ENCODE measurements around the gene LGALS13.
"Not testable (repeated sequence)": the region's sequence is repeated elsewhere in the genome, so short reads cannot be mapped to it uniquely, and the experiment has no call there.

DNA sequence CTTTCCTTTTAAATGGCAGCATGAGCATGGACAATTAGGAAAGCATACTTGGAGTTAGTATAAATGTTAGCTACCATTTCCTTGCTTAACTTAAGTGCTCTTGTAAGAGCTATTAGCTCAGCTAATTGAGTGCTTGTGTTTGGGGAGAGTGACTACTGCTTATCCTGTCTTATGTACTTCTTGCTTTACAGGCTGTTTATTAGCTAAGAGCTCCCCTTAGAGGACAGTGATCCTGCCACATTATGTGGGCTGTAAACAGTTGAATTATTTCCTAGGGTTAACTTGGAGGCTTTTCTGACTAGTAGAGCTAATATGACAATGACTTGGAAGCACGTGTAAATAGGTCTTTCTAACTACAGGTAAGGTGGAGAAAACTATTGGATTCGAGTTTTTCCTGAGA is 25.3 kb downstream of the LGALS13 start:
- TF ChIP-seq, protein P1, sequence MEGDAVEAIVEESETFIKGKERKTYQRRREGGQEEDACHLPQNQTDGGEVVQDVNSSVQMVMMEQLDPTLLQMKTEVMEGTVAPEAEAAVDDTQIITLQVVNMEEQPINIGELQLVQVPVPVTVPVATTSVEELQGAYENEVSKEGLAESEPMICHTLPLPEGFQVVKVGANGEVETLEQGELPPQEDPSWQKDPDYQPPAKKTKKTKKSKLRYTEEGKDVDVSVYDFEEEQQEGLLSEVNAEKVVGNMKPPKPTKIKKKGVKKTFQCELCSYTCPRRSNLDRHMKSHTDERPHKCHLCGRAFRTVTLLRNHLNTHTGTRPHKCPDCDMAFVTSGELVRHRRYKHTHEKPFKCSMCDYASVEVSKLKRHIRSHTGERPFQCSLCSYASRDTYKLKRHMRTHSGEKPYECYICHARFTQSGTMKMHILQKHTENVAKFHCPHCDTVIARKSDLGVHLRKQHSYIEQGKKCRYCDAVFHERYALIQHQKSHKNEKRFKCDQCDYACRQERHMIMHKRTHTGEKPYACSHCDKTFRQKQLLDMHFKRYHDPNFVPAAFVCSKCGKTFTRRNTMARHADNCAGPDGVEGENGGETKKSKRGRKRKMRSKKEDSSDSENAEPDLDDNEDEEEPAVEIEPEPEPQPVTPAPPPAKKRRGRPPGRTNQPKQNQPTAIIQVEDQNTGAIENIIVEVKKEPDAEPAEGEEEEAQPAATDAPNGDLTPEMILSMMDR (IDR thresholded peaks at IDR 0.05; ENCODE audit: low read depth, low read length) = not testable (repeated sequence)
- TF ChIP-seq POLR2A (IDR thresholded peaks at IDR 0.05; ENCODE audit: extremely low read depth, insufficient read length) = not testable (repeated sequence)
